Measurements from ENCODE around the gene PCSK4. TPM values are rescaled to one million over a fixed set of nuclear protein-coding genes. Genes with fewer than 3 reads are reported as not detected.

PCSK4 gene
- total RNA-seq = 0.57 and 3.5 TPM in 2 replicates

DNA sequence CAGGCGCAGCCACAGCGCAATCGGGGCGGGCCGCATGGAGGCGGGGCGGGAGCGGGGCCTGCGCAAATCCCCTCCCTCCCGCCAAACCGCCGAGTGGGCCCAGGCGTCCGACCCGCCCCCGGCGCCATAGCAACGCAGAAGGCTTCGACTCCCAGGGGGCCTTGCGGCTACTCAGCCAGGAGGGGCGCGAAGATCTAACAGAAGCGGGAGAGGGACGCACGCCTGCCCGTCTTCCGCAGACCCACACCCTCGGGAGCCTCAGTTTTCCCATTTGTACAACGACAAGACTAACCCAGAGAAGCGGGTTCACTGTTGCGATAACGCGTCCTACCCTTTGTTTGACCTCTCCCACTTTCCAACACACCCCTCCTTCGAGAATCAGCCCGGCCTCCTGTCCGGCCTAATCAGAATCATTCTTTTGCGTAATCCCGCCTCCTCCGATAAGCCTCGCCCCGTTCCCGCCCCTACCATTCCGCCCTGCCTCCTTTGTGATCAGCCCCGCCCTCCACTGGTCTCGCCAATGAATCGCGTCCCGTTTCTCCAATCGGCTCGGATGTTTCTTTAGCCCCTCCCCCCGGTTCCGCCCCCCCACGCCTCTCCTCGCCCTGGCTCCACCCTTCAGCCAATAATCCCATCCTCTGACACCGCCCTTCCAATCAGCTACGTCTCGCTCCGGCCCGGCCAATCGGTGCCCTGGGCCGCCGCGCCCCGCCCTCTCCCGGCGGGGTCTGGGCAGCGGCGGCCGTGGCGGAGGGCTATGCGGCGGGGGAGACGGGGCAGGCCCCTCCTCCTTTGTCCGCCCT is at the start of gene PCSK4:
Gene PCSK4, minus strand, starts transcription at position 40 of the 803 bp plus-strand sequence. Its CDS starts 4 bp downstream, at position 36.

DNA sequence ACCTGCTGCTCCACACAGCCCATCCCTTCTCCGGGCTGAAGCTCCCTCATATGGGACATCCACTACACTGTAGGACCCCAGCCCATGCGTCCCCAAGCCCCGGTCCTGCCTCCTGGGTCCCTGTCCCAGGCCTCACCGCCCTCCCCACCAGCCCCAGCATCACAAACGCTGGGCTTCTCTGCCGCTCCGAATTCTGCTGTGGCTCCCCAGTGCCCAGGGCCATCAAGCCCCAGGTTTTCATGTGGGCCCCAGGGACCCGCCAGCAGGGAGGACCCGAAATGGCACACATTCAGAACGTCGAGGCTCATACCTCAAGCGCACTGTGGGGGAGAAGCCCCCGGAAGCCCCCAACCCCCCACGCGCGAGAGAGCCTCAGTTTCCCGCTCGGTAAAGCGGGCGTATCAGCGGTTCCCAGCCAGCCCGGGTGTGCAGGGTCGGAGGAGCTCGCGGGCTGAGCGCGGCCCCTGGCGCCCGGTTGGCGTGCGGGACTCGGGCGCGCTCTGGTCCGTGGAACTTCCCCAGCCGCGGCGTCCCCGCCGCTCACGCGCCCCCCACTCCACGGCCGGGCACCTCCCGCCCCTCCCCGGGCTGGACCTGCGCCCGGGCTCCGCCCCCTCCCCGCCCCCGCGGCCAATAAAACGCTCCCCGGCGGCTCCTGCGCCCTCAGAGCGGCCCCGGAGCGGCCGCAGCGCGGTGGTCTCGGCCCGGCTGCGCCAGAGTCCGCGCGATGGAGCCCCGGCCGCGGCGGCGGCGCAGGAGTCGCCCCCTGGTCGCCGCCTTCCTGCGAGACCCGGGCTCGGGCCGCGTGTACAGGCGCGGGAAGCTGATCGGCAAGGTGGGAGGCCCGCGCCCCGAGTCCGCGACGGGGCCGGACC is 33.5 kb upstream of the PCSK4 start, which contains the start of gene PLK5:
Gene PLK5, plus strand, starts transcription at position 666 of the 875 bp plus-strand sequence. CDS start 2,920 bp downstream, outside the sequence.

DNA sequence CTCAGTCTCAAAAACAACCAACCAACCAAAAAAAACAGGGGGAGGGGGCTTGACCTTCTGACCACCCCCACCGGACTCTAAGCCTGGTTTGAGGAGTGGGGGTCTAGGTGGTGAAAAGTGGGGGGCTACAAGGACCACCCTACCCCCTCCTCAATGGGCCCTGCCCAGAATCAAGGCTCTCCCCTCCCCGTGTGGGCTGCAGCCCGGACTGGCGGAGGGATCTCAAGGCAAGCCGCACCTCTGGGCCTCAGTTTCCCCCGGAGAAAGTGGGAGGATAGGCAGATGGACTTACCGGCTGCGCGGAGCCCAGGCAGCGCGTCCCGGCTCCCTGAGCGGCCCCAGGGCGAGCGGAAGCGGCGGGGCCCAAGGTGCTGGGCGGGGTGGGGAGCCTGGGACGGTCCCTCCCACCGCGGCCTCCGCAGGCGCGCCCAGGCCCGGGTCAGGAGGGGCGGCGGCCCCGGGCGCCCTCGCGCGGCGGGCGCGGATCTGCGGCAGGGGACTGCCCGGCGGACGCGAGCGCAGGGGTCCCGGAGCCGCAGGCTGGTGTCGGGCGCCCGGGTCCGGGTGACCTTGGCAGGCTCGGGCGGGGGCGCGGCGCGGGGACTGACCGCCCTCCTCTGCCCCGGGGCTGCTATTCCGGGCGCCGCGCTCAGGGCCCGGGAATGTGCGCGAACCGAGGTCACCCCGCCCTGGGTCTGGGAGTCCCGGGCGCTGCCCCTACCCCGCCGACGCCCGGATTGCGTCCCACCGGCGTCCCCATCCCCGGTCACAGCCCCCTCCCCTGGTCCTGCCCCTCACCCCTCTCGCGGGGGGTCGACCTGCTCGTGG is 22.7 kb upstream of the PCSK4 start, which contains the start of gene ADAMTSL5:
Gene ADAMTSL5, minus strand, starts transcription at position 349 of the 828 bp plus-strand sequence. CDS start 2,076 bp downstream, outside the sequence.

DNA sequence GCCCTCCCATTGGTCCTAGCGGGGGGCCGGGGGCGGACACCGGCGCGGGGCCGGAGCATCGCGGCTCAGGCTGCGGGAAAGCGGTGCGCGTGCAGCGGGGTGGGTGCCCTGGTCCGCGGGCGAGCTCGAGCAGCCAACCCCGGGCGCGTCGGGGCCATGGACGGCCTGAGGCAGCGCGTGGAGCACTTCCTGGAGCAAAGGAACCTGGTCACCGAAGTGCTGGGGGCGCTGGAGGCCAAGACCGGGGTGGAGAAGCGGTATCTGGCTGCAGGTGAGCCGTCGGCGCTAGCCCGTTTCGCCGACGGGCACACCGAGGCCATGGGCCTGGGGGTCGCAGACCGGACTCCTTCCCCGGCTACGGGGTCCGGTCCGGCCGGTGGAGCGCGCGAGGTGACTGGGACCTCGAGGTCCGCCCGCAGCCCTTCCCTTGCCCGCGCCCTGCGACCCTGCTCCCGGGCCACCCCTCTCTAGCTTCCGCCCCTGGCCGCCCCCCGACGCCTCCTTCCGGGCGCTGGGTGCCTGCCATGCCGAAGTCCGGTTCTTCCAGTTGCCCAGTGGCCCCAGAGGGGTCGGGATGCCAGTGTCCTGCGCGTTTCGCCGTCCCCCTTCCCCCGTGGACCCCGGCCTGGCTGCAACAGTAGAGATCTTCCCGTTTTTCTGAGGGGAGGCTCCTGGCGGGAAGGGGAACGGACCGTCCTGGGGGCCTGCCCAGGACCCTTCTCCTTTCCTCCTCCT is 1.1 kb upstream of the PCSK4 start, which contains the start of gene REEP6:
Gene REEP6, plus strand, starts transcription at position 68 of the 735 bp plus-strand sequence. Its CDS starts 89 bp downstream, at position 157.

DNA sequence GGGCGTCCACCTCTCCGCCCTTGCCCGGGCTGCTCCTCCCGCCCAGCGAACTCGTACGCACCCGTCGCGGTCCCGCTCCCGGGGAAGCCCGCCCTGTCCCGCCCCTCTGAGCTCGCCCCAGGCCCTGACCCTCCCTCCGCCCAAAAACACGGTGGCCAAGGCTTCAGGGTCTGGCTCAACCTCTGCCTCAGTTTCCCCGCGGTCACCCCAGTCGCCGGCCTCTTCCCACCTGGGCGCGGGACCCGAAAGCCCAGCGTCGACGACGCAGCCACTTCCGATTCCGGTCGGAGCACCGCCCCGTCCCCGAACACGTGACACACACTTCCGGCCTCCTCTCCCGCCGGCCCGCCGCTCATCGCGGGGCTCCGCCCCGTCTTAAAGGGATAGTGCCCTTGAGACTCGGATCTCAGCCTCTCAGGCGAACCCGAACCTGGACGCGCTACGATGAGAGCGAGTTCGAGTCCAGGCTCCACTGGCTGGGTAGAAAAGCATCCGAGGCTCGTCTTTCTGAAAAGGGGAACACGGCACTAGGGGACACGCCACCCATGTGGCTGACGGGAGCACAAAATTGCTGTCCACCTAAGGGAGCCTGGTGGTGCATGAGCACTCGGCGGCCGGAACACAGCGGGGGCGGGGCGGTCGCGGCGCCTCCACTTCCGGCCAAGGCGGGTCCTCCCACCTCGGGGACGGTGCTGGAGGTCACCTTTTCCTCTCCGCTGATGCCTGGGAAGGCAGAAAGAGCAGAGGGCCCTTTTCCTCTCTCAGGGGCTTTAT is 11.0 kb downstream of the PCSK4 start, which contains the start of gene C19orf25:
Gene C19orf25, minus strand, starts transcription at position 282 of the 774 bp plus-strand sequence. CDS start 312 bp downstream, outside the sequence.

DNA sequence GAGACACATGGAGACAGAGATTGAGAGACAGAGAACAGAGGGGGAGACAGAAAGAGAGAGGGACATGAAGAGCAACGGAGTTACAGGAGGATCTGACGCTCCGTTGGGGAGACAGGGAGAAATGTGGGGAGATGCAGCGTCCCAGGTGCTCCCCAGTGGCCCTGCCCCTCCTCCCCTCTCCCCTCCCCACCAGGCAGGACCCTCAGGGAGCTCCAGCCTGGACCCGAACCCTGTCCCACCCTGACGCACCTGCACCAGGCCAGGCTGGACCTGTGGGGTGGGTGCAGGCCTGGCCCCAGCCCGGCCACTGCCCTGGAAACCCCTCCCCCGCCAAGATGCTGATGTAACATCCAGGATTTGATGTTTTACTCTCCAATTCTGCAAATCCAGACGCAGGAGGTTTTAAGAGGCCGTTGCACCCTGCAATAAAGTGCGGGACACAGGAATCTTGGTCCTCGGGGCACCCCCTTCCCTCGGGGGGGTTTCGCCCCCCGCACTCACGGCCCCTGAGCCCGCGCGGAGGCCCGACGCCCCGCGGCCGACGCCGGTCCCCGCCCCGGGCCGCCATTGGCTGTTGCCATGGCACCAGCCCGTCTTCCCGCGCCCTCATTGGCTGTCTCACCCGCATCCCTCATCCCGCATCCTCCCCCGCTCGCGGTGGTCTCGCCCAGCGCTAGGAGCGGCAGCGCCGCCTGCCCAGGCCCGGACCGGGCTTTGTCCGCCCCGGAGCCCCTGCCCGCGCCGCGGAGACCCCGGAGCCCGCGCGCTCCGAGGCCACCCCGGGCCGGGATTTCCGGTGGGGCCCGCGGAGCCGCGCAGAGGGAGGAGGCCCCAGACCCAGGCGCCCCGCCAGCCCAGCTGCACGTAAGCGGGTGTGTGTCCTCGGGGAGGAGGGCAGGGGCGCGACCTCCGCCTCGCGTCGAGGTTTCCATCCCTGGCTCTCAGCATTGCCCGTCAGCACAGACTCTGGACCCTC is 40.4 kb downstream of the PCSK4 start, which contains the start of gene APC2:
Gene APC2, plus strand, starts transcription at position 655 of the 976 bp plus-strand sequence. CDS start 2,881 bp downstream, outside the sequence.

DNA sequence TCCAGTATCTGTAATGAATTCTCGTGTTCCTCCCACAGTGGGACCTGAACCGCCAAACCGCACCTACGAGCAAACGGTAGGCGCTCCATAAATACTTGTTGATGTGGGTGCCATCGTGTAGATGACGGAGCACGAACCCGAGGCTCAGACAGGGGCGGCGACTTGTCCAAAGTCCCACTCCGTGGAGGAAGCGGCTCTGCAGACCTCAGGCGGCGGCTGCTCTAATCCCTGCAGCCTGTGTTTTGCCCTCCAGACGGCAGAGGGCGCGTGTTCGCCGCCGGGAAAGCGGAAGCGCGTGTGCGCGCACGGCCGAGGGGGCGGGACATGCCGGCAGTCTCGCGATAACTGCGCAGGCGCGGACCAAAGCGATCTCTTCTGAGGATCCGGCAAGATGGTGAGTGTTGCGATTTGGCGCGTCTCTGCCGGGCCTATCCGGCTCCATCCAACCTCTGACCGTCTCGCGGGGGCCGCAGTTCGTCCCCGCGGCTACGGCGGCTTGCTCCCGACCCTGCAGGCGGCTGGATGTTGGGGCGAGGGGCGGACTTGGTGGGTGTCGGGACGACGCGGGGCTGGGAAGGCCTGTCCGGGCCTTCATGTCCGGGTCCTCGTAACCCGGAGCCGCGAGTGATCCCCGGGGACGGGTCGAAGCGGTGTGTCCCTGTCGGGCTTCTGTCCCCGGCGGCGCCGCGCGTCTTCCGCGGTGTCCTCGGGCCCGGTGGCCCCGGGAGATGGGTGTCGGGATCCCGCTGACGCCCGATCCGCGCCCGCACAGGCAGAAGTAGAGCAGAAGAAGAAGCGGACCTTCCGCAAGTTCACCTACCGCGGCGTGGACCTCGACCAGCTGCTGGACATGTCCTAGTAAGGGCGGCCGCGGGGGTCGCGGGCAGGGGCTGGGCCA is 51.9 kb downstream of the PCSK4 start, which contains the start of gene RPS15:
Gene RPS15, plus strand, starts transcription at position 362 of the 898 bp plus-strand sequence. Its CDS starts 30 bp downstream, at position 392.

Other genes starting within 250 kb of the PCSK4 start
- gene ATP5F1D, start 248.6 kb downstream of the PCSK4 start, total RNA-seq = 17.2 and 25.2 TPM in 2 replicates
- 28.2 TPM in 2 replicates for gene MIDN, start 241.8 kb downstream of the PCSK4 start, total RNA-seq
- gene CIRBP, start 221.0 kb downstream of the PCSK4 start, total RNA-seq = 199 and 402 TPM in 2 replicates
- gene FAM174C, start 214.8 kb downstream of the PCSK4 start, total RNA-seq = 21.4 and 27.6 TPM in 2 replicates
- not detected in 2 replicates for gene EFNA2, start 204.5 kb downstream of the PCSK4 start, total RNA-seq
- 57.3 and 87.5 TPM in 2 replicates for gene NDUFS7, start 106.4 kb downstream of the PCSK4 start, total RNA-seq
- gene GAMT, start 88.8 kb downstream of the PCSK4 start, total RNA-seq = 35.0 and 41.1 TPM in 2 replicates
- 43.3 and 77.6 TPM in 2 replicates for gene DAZAP1, start 82.8 kb downstream of the PCSK4 start, total RNA-seq
- 569 and 1,207 TPM in 2 replicates for gene RPS15, start 52.0 kb downstream of the PCSK4 start, total RNA-seq
- 0.14 and 0.22 TPM in 2 replicates for gene APC2, start 40.2 kb downstream of the PCSK4 start, total RNA-seq
- 26.9 and 31.6 TPM in 2 replicates for gene C19orf25, start 11.1 kb downstream of the PCSK4 start, total RNA-seq
- 1.1 TPM in 2 replicates for gene REEP6, start 831 bp upstream of the PCSK4 start, total RNA-seq
- gene ADAMTSL5, start 22.7 kb upstream of the PCSK4 start, total RNA-seq = 6.3 and 10.7 TPM in 2 replicates
- not detected in 2 replicates for gene PLK5, start 33.7 kb upstream of the PCSK4 start, total RNA-seq
- gene MEX3D, start 78.0 kb upstream of the PCSK4 start, total RNA-seq = 23.2 and 98.2 TPM in 2 replicates
- 80.5 and 134 TPM in 2 replicates for gene MBD3, start 102.5 kb upstream of the PCSK4 start, total RNA-seq
- 30.6 TPM in 2 replicates for gene UQCR11, start 115.1 kb upstream of the PCSK4 start, total RNA-seq
- 44.6 and 123 TPM in 2 replicates for gene TCF3, start 162.3 kb upstream of the PCSK4 start, total RNA-seq

Data from placental pericyte (primary cell).